Activated naive CD4-positive, alpha-beta T cell treated with Interleukin-2 at 50 U/mL for 16 hours (primary cell): ENCODE data around the gene XAGE3.

Experiments used
- DNase-seq: peaks from one replicate; pipeline ENCODE4 v3.0.0-alpha.2; 2020

Gene XAGE3

DNA sequence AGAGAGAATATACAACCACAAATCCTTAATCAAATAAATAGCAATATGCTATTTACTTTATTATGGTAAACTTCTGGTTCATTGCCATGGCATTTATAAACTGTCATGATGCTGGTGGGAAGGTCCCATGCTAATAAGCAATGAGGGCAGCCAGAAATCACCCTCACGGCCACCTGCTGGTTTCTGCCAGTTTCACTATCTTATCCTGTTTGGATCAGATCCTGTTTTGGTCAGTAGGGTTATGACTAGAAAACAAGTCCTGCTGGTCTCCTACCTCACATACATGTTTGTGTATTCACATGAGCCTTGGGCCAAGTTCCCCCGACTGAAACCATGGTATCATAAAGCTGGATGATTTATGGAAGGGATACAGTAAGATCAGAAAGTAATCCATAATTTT lies 28.7 kb downstream of the XAGE3 start:
- DNase-seq: no peak

DNA sequence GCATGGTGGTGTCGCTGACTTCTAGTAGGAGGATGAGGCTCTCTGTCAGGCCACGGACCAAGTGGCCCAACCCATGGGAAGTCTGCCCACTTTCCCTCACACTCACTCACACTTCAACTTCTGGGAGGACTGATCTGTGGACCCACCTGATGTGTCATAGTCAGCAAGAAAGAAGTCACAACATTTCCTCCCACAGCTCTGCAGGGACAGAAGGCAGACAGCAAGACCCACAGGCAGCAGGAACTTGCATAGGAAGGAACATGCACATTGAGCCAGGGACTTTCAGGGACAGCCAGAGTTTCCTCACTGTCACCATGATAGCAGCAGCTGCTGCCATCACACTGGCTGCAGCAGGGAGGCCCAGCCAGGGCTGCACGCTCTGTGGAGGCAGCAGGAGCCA lies 37.3 kb downstream of the XAGE3 start:
- no peak for DNase-seq

DNA sequence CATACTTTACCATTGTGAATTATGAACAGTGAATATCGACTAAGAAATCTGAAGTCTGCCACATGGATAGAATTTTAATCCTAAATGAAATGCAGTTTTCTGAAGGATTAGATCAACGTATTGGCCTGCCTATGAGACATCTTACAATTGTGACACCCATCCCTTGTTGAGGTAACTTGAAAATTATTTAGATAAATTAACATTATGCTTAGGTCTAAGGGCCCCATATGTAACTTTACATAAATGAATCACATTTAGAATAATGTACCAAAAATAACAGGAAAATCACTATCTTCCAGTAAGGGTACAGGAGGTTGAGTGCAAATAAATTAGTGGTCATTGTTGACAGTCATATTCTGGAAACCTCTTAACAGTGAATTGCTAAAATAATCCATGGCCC lies 43.3 kb downstream of the XAGE3 start:
- no peak for DNase-seq

DNA sequence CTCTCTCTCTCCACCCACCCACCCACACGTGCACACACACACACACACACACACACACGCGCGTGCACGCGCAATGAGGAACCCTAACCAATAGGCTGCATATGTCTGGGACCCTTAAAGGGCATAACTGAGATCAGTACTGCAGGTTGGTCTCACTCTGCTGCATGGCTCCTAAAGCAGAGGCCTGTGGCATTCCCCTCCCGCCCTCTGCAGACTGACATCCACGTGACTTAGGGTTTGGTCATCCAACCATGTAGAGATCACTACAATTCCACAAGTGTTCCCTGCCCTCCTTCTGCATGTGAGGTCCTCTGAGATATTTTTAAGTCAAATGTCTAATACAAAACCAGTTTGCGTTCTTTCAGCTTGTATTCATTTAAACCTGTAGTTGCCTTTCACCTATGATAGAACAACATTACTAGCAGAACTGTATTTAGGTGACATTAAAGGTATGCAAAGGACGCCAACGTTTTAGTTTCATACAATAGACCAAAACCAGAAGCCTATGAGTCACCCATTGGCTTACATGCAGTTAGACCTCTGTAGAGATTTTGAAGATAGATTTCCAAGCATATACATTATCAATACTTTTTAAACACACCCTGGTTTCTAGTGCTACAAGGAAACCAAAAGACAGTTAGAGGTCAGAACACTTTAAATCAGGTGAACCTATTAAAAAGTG lies 46.7 kb downstream of the XAGE3 start:
- DNase-seq: no peak

DNA sequence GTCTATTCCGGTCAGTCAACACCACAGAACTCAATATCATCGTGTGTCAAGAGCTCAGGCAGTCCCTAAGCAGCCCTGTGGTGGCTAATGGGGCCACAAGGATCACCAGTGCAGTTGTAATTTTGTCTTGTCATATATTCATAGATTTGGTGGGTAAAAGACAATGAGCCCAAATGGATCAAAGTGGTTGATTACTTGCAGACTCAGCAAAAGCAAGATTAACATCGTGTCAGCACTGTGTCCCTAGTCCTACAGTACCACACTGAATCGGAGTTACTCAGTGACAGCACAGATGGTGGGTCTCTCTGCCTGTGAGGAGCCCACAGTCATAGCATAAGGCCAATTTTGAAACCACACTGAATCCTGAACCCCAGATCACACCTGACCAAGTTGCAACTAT lies 48.1 kb downstream of the XAGE3 start:
- DNase-seq: no peak
